ENCODE measurements around the gene DBNDD2. TPM values are rescaled to one million over a fixed set of nuclear protein-coding genes. Genes with fewer than 3 reads are reported as not detected.

The DBNDD2 gene
- total RNA-seq, 1 donor from 2014 or later, result 100 TPM

GRCh38 chr20:45449528-45449927 lies 41.4 kb downstream of the DBNDD2 start:
- Histone ChIP-seq H3K4me3 (no peak overlapping the region), H3K27me3 (no peaks in the 10 kb centered on the region), H3K4me1 (no peaks in the 10 kb centered on the region), H3K36me3 (no peaks in the 10 kb centered on the region), H3K9me3 (no peaks in the 10 kb centered on the region), H3K27ac (peak overlapping the region in 1 of 2 donors; percentile 28)
- intact Hi-C loops (cut with DNase I), result no loop called here
- no peak for TF ChIP-seq CTCF (IDR thresholded peaks at IDR 0.05)
- DNase-seq (ENCODE audit: low spot score in 2 of 2), result no peak

GRCh38 chr20:45450097-45450818 lies 42.2 kb downstream of the DBNDD2 start:
- no peaks in the 10 kb centered on the region for H3K9me3 ChIP-seq
- peak; percentile 22 to 50 (median 37) for TF ChIP-seq CTCF (IDR thresholded peaks at IDR 0.05)
- no peaks in the 10 kb centered on the region for H3K4me1 ChIP-seq
- intact Hi-C loops (cut with DNase I), result no loop called here
- H3K27ac ChIP-seq, result no peak overlapping the region
- H3K36me3 ChIP-seq, result no peaks in the 10 kb centered on the region
- H3K27me3 ChIP-seq, result no peaks in the 10 kb centered on the region
- H3K4me3 ChIP-seq, result no peak overlapping the region
- DNase-seq (ENCODE audit: low spot score in 2 of 2), result no peak

- H3K4me1 ChIP-seq, result no peaks in the 10 kb centered on the region
- no peak overlapping the region for H3K27ac ChIP-seq
- H3K9me3 ChIP-seq, result no peaks in the 10 kb centered on the region
- H3K27me3 ChIP-seq, result no peaks in the 10 kb centered on the region
- H3K36me3 ChIP-seq, result no peaks in the 10 kb centered on the region
- intact Hi-C loops (cut with DNase I), result no loop called here
- H3K4me3 ChIP-seq, result no peak overlapping the region
- no peak for TF ChIP-seq CTCF (IDR thresholded peaks at IDR 0.05)
- no peak for DNase-seq (ENCODE audit: low spot score in 2 of 2)
Measured at GRCh38 chr20:45452238-45452637, 44.1 kb downstream of the DBNDD2 start.

GRCh38 chr20:45452772-45453691 lies 44.9 kb downstream of the DBNDD2 start:
- no peak for DNase-seq (ENCODE audit: low spot score in 2 of 2)
- H3K4me3 ChIP-seq, result no peak overlapping the region
- no peaks in the 10 kb centered on the region for H3K9me3 ChIP-seq
- H3K27ac ChIP-seq, result no peak overlapping the region
- no peaks in the 10 kb centered on the region for H3K4me1 ChIP-seq
- intact Hi-C loops (cut with DNase I), result no loop called here
- no peaks in the 10 kb centered on the region for H3K36me3 ChIP-seq
- TF ChIP-seq CTCF (IDR thresholded peaks at IDR 0.05), result no peak
- no peaks in the 10 kb centered on the region for H3K27me3 ChIP-seq

GRCh38 chr20:45456632-45457031 lies 48.5 kb downstream of the DBNDD2 start:
- no peaks in the 10 kb centered on the region for H3K9me3 ChIP-seq
- no peak for DNase-seq (ENCODE audit: low spot score in 2 of 2)
- H3K4me1 ChIP-seq, result no peaks in the 10 kb centered on the region
- TF ChIP-seq CTCF (IDR thresholded peaks at IDR 0.05), result no peak
- no peak overlapping the region for H3K4me3 ChIP-seq
- no peaks in the 10 kb centered on the region for H3K36me3 ChIP-seq
- intact Hi-C loops (cut with DNase I), result no loop called here
- no peaks in the 10 kb centered on the region for H3K27me3 ChIP-seq
- no peak overlapping the region for H3K27ac ChIP-seq
